Renal cortical epithelial cell (primary cell): ENCODE results near the gene COG7. TPM values are rescaled to one million over a fixed set of nuclear protein-coding genes. Genes with fewer than 3 reads are reported as not detected.
"Not testable (repeated sequence)": the region's sequence is repeated elsewhere in the genome, so short reads cannot be mapped to it uniquely, and the experiment has no call there.

Experiments
- DNase-seq: peaks from one replicate; pipeline ENCODE4 v3.0.0-alpha.2; 2011; ENCODE audit warnings: low read depth
- total RNA-seq: library from RNA; depleted of rRNA; stranded (reverse); fragments of >200 nt; gene quantifications from 2 replicates; pipeline ENCODE4 v1.2.3, GENCODE V29; 2014

The COG7 gene
- total RNA-seq, 1 donor from 2014 or later: 24.9 TPM

- DNase-seq: no peak
Measured at GRCh38 chr16:23409522-23409921, 43.5 kb downstream of the COG7 start.

GRCh38 chr16:23408823-23409298 is 44.1 kb downstream of the COG7 start:
- DNase-seq: no peak

GRCh38 chr16:23408242-23408822 is 44.7 kb downstream of the COG7 start:
- DNase-seq: no peak

- DNase-seq: no peak
Measured at GRCh38 chr16:23407436-23408127, 45.4 kb downstream of the COG7 start.

GRCh38 chr16:23406546-23407240 is 46.3 kb downstream of the COG7 start:
- DNase-seq: no peak

- DNase-seq: no peak
Measured at GRCh38 chr16:23406024-23406423, 47.0 kb downstream of the COG7 start.

- no peak for DNase-seq
Measured at GRCh38 chr16:23403547-23403946, 49.4 kb downstream of the COG7 start.

- DNase-seq: no peak
Measured at GRCh38 chr16:23402100-23402499, 50.9 kb downstream of the COG7 start.

GRCh38 chr16:23401139-23401538 is 51.9 kb downstream of the COG7 start:
- no peak for DNase-seq

- not testable (repeated sequence) for DNase-seq
Measured at GRCh38 chr16:23400447-23400846, 52.5 kb downstream of the COG7 start.

GRCh38 chr16:23398987-23399805 is 53.8 kb downstream of the COG7 start:
- DNase-seq: no peak

- no peak for DNase-seq
Measured at GRCh38 chr16:23397464-23397863, 55.5 kb downstream of the COG7 start.

- no peak for DNase-seq
Measured at GRCh38 chr16:23395732-23396131, 57.3 kb downstream of the COG7 start.

GRCh38 chr16:23394141-23394831 is 58.7 kb downstream of the COG7 start:
- DNase-seq: no peak

GRCh38 chr16:23392223-23392600 is 60.8 kb downstream of the COG7 start:
- no peak for DNase-seq

- DNase-seq: no peak
Measured at GRCh38 chr16:23391381-23392222, 61.4 kb downstream of the COG7 start.

GRCh38 chr16:23389936-23390335 is 63.1 kb downstream of the COG7 start:
- DNase-seq: not testable (repeated sequence)

- no peak for DNase-seq
Measured at GRCh38 chr16:23389201-23389600, 63.8 kb downstream of the COG7 start.

GRCh38 chr16:23388786-23389185 is 64.2 kb downstream of the COG7 start:
- no peak for DNase-seq

- DNase-seq: no peak
Measured at GRCh38 chr16:23387666-23388065, 65.3 kb downstream of the COG7 start.

GRCh38 chr16:23385441-23385840 is 67.5 kb downstream of the COG7 start:
- DNase-seq: no peak
